Breast epithelium (tissue), 4 donors: ENCODE results near the gene ETS2. TPM values are rescaled to one million over a fixed set of nuclear protein-coding genes. Genes with fewer than 3 reads are reported as not detected.

Experiments used
- DNase-seq, 2 donors: peaks; one replicate each; pipeline ENCODE4 v3.0.0-alpha.2; 2019; ENCODE audit warnings: low spot score in 2 of 2
- H3K27ac ChIP-seq, 2 donors: fragments of 200-600 bp; sonication (generic) in 1 of 2; one replicate each; pipeline ENCODE4 v1.5.1; 2016 to 2019; ENCODE audit warnings: mild to moderate bottlenecking in 1 of 2
- H3K27me3 ChIP-seq, 2 donors: fragments of 200-600 bp; sonication (generic) in 1 of 2; one replicate each; pipeline versions ENCODE4 v1.5.1 to v1.6.0; 2017 to 2019; ENCODE audit warnings: control low read depth in 1 of 2, mild to moderate bottlenecking in 1 of 2
- H3K36me3 ChIP-seq: fragments of 200-600 bp; one replicate; pipeline ENCODE4 v1.5.1; 2019
- H3K4me1 ChIP-seq, 2 donors: fragments of 200-600 bp; sonication (generic); one replicate each; pipeline ENCODE4 v1.5.1; 2016 to 2019; ENCODE audit warnings: control low read depth in 1 of 2
- H3K4me3 ChIP-seq, 3 donors: fragments of 200-600 bp; sonication (generic); 1 replicate in 2 of 3; 2 replicates in 1 of 3; pipeline ENCODE4 v1.5.1; 2016 to 2019; ENCODE audit warnings: mild to moderate bottlenecking in 3 of 3, moderate library complexity in 2 of 3
- H3K9me3 ChIP-seq, 2 donors: fragments of 200-600 bp; sonication (generic) in 1 of 2; one replicate each; pipeline ENCODE4 v1.5.1; 2016 to 2019; ENCODE audit warnings: control low read depth in 1 of 2
- CTCF ChIP-seq, 3 donors: fragments of 450-650 bp; IDR thresholded peaks; one replicate each; pipeline ENCODE4 v1.5.1; 2016 to 2017; ENCODE audit warnings: antibody characterized with exemption in 3 of 3, mild to moderate bottlenecking in 3 of 3, moderate library complexity in 3 of 3
- POLR2A ChIP-seq: fragments of 450-650 bp; IDR thresholded peaks from one replicate; pipeline ENCODE4 v1.6.1; 2016; ENCODE audit warnings: antibody characterized with exemption, mild to moderate bottlenecking, moderate library complexity
- POLR2AphosphoS5 ChIP-seq, 3 donors: sonication (generic); formaldehyde crosslinking; IDR thresholded peaks; one replicate each; pipeline ENCODE4 v1.6.1; 2017; ENCODE audit warnings: antibody characterized with exemption in 3 of 3
- intact Hi-C: fragments of 100-400 bp; cut with DNase I; formaldehyde crosslinking; loops from one replicate; pipeline ENCODE4 v1.15.1; 2023; ENCODE audit warnings: low total_unique reads
- total RNA-seq, 3 donors: library from RNA; depleted of rRNA; stranded (reverse); fragments of >200 nt; gene quantifications; one replicate each; pipeline ENCODE4 v1.1.0, GENCODE V29; 2016

ETS2 gene
- total RNA-seq, 3 donors from 2014 or later, result 48.0 to 60.0 (median 57.5) TPM

- no peak for DNase-seq
- no peaks in the 10 kb centered on the region for H3K27me3 ChIP-seq
- H3K9me3 ChIP-seq, result no peaks in the 10 kb centered on the region
- intact Hi-C loops, result no loop called here
- peaks cover 4% of the 10 kb centered on the region for H3K36me3 ChIP-seq
- no peak for TF ChIP-seq CTCF (IDR thresholded peaks at IDR 0.05)
- no peak for TF ChIP-seq POLR2AphosphoS5 (IDR thresholded peaks at IDR 0.05)
- no peak for TF ChIP-seq POLR2A
- no peaks in the 10 kb centered on the region for H3K4me1 ChIP-seq
- H3K4me3 ChIP-seq, result peak overlapping the region; percentile 4 to 100 (median 96)
- peak overlapping the region; percentile 48 to 57 for H3K27ac ChIP-seq
Observed at GRCh38 chr21:38809198-38809878, 3.6 kb downstream of the ETS2 start.

DNA sequence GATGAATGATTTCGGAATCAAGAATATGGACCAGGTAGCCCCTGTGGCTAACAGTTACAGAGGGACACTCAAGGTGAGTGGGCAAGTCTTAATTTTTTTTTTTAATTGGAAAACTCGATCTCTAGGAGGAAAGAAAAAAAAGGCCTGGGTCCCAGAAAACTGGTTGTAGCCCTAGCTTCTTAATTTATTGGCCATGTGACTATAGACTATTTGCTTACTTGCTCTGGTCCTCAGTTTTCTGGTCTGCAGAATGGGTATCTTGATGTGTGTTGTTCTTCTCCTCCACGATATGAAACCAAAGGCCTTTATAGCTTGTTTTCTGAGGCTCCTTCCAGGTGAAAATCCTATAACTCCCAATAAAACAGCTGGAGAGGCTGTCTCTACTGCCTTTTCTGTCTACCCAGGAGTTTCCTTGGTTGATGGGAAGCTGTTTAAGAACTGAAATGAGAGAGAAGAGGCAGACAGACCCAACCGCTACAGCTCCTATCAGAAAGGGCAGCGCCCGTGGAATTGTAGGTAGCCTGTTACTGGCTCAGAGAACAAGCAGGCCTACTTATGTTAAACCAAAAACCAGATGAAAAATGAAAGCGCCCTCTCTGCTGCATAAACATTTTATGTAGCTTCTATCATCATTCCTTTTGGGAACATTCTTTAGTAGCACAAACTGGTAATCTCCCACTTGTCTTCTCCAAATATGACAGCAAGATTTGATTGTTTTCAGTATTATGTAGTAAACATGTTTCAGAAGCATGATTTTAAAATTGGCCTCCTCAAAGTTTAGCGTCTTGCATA is 4.5 kb downstream of the ETS2 start:
- intact Hi-C loops, result no loop called here
- no peak for DNase-seq
- Histone ChIP-seq H3K27ac (peak overlapping the region; percentile 29 to 44), H3K4me1 (no peaks in the 10 kb centered on the region), H3K27me3 (no peaks in the 10 kb centered on the region), H3K4me3 (no peak overlapping the region), H3K36me3 (peaks cover 4% of the 10 kb centered on the region), H3K9me3 (no peaks in the 10 kb centered on the region)
- TF ChIP-seq CTCF (IDR thresholded peaks at IDR 0.05), result no peak
- no peak for TF ChIP-seq POLR2AphosphoS5 (IDR thresholded peaks at IDR 0.05)
- TF ChIP-seq POLR2A, result no peak

DNA sequence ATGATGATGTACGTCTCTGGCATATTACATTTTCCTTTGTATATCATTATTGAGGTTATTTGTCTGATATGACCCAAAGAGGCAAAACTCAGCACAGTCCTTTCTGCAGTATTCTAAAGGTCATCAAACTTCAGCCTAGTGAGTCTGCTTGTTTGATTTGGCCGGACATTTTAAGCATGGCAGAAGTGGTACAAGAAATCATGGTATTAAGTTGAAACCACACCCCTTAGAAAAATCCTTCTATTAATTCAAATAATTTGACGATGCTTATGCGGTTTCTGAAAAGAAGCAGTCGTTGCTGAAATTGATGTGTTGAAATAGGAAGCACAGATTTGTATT is 5.1 kb downstream of the ETS2 start:
- intact Hi-C loops, result no loop called here
- no peaks in the 10 kb centered on the region for H3K4me1 ChIP-seq
- no peak overlapping the region for H3K4me3 ChIP-seq
- H3K9me3 ChIP-seq, result no peaks in the 10 kb centered on the region
- DNase-seq, result no peak
- H3K36me3 ChIP-seq, result peaks cover 4% of the 10 kb centered on the region
- peak overlapping the region in 1 of 2 donors; percentile 29 for H3K27ac ChIP-seq
- H3K27me3 ChIP-seq, result no peaks in the 10 kb centered on the region
- TF ChIP-seq POLR2A (no peak), POLR2AphosphoS5 (IDR thresholded peaks at IDR 0.05) (no peak), CTCF (IDR thresholded peaks at IDR 0.05) (no peak)

GRCh38 chr21:38811257-38811656 is 5.5 kb downstream of the ETS2 start:
- no peak for TF ChIP-seq POLR2AphosphoS5 (IDR thresholded peaks at IDR 0.05)
- no peak for TF ChIP-seq CTCF (IDR thresholded peaks at IDR 0.05)
- no peak for TF ChIP-seq POLR2A
- DNase-seq, result no peak
- Histone ChIP-seq H3K27ac (peak overlapping the region in 1 of 2 donors; percentile 17), H3K36me3 (peaks cover 4% of the 10 kb centered on the region), H3K4me3 (no peak overlapping the region), H3K4me1 (no peaks in the 10 kb centered on the region), H3K27me3 (no peaks in the 10 kb centered on the region), H3K9me3 (no peaks in the 10 kb centered on the region)
- intact Hi-C loops, result no loop called here

DNA sequence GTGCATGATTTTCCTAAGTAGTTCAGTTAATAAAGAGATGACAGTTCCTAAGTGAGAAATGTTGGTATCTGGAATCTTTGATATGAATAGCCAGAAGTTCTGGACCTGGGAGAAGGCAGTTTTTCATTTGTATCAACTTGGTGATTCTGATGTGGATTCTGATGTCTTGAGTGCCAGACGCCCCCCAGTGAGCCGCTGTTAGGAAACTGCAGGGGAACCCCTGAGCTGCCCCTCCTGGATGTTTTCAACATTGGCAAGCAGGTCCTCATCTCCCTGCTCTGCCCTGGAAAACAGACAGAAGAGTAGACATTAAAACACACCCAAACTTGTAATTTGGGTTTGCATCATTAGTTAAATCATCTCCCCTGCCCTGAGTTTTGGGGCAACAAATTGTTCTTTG is 7.4 kb downstream of the ETS2 start:
- no peak for TF ChIP-seq POLR2A
- TF ChIP-seq CTCF (IDR thresholded peaks at IDR 0.05), result no peak
- no peak for TF ChIP-seq POLR2AphosphoS5 (IDR thresholded peaks at IDR 0.05)
- Histone ChIP-seq H3K27me3 (no peaks in the 10 kb centered on the region), H3K9me3 (no peaks in the 10 kb centered on the region), H3K4me3 (no peak overlapping the region), H3K36me3 (peaks cover 4% of the 10 kb centered on the region), H3K4me1 (no peaks in the 10 kb centered on the region), H3K27ac (no peak overlapping the region)
- no peak for DNase-seq
- intact Hi-C loops, result no loop called here
